ENCODE measurements around the gene ANKRD16. TPM values are rescaled to one million over a fixed set of nuclear protein-coding genes. Genes with fewer than 3 reads are reported as not detected.

ANKRD16 gene
- total and polyA plus RNA-seq, 2 of the 8 experiments (the other 6 are each of a cell fraction or from before 2014, with no cell fraction given), result 8.2 to 12.7 TPM

- TF ChIP-seq RAD21 (IDR thresholded peaks at IDR 0.05 in 1 of 2, conservative IDR thresholded peaks at IDR 0.05 in 1 of 2; ENCODE audit: low read depth in 2 of 2, low read length in 2 of 2), result no peak
- TF ChIP-seq CHD7 (IDR thresholded peaks at IDR 0.05; ENCODE audit: insufficient replicate concordance, low read length), result no peak
- no peak for TF ChIP-seq CHD2 (IDR thresholded peaks at IDR 0.05; ENCODE audit: low read length)
- TF ChIP-seq EZH2 (IDR thresholded peaks at IDR 0.05; ENCODE audit: low read depth, low read length, severe bottlenecking), result no peak
Observed at GRCh38 chr10:5906651-5907050, 17.0 kb upstream of the ANKRD16 start (continued).
